Activated CD8-positive, alpha-beta memory T cell treated with anti-CD3 and anti-CD28 coated beads, Interleukin-2, amount 50 U/mL, for 24 hours (primary cell): ENCODE measurements around the gene KCNJ18.
"Not testable (repeated sequence)": the region's sequence is repeated elsewhere in the genome, so short reads cannot be mapped to it uniquely, and the experiment has no call there.

ENCODE experiments used
- DNase-seq: peaks from one replicate; pipeline ENCODE4 v3.0.0-alpha.2; 2020; ENCODE audit errors: extremely low read depth

Gene KCNJ18

GRCh38 chr17:21671437-21671836, 20.9 kb upstream of the KCNJ18 start:
- DNase-seq = not testable (repeated sequence)

DNA sequence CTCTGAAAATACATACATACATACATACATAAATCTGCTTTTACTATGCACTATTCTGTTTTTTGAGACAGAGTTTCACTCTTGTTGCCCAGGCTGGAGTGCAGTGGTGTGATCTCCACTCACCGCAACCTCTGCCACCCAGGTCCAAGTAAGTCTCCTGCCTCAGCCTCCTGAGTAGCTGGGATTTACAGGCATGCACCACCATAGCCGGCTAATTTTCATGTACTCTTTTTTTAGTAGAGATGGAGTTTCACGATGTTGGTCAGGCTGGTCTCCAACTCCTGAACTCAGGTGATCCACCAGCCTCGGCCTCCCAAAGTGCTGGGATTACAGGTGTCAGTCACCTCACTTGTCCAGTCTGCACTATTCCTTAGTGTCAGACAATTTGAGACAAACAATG, 20.5 kb upstream of the KCNJ18 start:
- DNase-seq = not testable (repeated sequence)

DNA sequence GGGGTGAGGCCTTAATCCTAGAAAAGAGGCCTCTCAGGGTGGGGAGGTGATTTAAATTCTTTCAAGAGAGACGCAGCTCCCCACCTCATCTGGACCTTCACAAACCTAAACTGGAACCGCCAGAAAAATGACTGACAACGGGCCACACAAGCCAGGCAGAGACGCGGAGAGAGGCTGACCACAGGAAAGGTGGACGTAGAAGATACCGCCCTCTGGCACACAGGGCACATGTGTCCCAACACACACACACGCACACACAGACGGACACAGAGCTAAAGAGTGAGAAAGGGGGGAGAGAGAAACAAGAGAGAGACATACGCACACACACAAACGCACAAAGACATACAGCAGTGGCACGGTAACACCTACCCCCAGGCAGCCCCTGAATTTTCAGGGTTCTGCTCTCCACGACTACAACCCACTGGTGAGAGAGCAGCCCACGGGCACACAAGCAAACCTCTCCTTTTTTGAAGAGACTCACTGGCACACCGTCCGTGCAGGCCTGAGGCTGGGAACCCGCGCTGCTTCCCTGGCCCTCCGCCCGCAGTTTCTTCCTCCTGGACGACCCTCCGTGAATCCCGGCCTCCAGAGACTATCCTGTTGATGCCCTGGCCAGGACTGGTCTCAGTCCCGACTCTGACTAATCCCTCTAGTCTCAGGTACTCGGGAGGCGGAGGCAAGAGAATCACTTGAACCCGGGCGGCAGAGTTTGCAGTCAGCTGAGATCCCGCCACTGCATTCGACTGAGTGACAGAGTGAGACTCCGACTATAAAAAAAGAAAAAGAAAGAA, 18.7 kb upstream of the KCNJ18 start:
- DNase-seq = not testable (repeated sequence)

DNA sequence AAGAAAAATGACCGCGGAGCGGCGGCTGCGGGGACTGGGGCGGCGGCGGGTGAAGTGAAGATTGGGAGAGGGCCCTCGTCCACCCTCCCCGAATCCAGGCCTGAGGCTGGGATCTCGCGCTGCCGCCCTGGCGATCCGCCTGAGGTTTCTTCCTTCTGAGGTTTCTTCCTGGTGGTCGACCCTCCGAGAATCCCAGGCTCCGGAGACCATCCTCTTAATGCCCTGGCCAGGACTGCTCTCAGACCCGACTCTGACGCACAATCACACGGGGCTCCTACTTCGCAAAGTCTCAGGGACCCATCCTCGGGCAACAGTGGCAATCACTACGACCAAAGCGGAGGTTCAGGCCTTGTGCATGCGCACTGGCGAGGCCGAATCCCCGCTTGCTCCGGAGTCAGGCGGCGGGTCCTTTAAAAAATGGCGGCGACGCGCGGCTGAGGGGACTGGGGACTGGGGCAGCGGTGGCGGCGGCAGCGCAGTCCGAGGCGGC, 18.0 kb upstream of the KCNJ18 start:
- DNase-seq = no peak

GRCh38 chr17:21674891-21675738, 17.2 kb upstream of the KCNJ18 start:
- DNase-seq = not testable (repeated sequence)

DNA sequence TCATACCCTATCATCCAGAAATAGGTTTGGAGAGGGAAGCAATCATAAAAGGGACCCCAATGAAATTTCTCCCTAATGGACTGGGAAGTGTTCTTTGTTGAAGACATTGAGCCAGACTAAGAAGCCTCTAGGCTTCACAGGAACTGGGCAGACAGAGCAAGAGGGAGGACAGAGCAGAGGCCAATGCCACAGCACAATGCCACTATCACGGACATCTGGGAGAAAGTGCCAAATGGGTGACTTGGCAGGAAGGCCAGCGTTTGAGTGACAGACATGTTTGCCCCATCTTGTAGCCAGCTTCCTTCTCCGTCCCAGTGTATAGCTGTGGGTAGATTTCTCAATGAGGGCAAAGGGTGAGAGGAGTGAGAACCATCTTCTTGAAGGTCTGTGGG, 16.6 kb upstream of the KCNJ18 start:
- DNase-seq = not testable (repeated sequence)

- DNase-seq = no peak
Observed at GRCh38 chr17:21676281-21677111, 15.8 kb upstream of the KCNJ18 start.

- no peak for DNase-seq
Observed at GRCh38 chr17:21677126-21677910, 15.0 kb upstream of the KCNJ18 start.

DNA sequence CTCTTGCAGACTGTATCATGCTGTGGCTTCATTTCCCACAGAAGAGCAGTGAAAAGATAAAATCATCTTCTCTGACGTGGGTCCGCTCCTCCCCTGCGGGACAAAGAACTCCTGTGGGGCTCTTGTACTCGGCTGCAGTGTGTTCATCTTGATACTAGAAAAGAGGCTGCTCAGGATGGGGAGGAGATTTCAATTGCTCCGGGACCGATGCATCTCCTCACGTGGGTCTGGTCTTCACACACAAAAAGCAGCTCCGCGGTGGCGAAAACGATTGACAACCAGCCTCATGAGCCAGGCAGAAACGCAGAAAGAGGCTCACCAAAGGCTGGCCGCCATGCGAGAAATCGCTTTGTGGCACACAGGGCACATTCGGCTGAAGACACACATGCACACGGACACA, 14.4 kb upstream of the KCNJ18 start:
- no peak for DNase-seq

- DNase-seq = no peak
Observed at GRCh38 chr17:21678393-21679081, 13.8 kb upstream of the KCNJ18 start.

GRCh38 chr17:21679256-21680146, 12.8 kb upstream of the KCNJ18 start:
- DNase-seq = no peak

DNA sequence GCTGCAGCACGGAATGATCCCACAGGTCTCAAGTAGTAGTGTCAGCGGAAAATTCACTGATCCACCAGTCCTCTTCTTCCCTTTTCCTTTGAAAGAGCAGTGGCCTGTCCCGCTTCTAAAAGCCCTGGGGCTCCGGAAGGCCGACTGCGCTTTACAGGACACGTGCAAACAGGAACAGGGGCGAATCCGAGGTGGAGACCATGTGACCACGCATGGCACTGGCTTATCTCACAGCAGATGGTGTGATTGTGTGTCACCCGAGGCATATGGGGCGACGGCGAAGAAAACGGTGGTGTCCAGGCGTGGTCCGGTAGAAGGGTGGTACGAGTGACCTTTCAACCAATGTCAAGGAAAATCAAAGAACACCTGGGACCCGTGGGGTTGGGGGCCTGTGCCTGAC, 12.0 kb upstream of the KCNJ18 start:
- no peak for DNase-seq

DNA sequence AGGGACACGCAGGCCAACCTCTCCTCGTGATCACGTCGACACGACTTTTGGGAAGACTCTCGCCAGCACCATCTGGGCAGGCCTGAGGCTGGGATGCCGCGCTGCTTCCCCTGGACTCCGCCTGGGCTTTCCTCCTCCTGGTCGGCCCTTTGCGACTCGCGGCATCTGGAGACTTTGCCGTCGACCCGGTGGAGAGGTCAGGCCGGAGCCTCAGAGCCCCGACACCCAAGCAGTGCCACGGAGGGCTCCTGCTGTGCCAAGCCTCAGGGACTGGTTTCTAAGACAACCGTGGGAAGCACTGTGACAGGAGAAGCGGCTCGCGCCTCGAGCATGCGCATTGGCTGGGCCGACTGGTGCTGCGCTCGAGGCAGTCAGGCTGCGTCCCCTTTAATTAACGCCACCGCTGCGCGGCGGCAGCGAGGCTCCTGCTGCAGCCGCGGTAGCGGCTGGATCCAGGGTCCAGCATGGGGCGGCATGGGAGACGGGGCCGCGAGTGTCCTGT, 11.4 kb upstream of the KCNJ18 start:
- not testable (repeated sequence) for DNase-seq

DNA sequence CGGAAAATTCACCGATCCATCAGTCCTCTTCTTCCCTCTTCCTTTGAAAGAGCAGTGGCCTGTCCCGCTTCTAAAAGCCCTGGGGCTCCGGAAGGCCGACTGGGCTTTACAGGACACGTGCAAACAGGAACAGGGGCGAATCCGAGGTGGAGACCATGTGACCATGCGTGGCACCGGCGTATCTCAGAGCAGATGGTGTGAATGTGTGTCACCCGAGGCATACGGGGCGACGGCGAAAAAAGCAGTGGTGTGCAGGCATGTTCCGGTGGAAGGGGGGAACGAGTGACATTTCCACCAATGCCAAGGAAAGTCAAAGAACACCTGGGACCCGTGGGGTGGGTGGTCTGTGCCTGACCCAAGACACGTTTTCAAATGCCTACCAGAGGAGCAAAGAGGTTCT, 10.7 kb upstream of the KCNJ18 start:
- not testable (repeated sequence) for DNase-seq

DNA sequence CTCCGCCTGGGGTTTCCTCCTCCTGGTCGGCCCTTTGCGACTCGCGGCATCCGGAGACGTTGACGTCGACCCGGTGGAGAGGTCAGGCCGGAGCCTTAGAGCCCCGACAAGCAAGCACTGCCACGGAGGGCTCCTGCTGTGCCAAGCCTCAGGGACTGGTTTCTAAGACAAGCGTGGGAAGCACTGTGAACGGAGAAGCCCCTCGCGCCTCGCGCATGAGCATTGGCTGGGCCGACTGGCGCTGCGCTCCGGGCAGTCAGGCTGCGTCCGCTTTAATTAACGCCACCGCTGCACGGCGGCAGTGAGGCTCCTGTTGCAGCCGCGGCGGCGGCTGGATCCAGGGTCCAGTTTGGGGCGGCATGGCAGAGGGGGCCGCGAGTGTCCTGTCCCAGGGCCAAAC, 10.2 kb upstream of the KCNJ18 start:
- not testable (repeated sequence) for DNase-seq

GRCh38 chr17:21683142-21683712, 9.1 kb upstream of the KCNJ18 start:
- DNase-seq = not testable (repeated sequence)

DNA sequence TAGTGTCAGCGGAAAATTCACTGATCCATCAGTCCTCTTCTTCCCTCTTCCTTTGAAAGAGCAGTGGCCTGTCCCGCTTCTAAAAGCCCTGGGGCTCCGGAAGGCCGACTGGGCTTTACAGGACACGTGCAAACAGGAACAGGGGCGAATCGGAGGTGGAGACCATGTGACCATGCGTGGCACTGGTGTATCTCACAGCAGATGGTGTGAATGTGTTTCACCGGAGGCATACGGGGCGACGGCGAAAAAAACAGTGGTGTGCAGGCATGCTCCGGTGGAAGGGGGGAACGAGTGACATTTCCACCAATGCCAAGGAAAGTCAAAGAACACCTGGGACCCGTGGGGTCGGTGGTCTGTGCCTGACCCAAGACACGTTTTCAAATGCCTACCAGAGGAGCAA, 8.4 kb upstream of the KCNJ18 start:
- DNase-seq = not testable (repeated sequence)

GRCh38 chr17:21684384-21684783, 7.9 kb upstream of the KCNJ18 start:
- DNase-seq = not testable (repeated sequence)
